Measurements from ENCODE around the gene EIF2S2. TPM values are rescaled to one million over a fixed set of nuclear protein-coding genes. Genes with fewer than 3 reads are reported as not detected.
"Not testable (repeated sequence)": the region's sequence is repeated elsewhere in the genome, so short reads cannot be mapped to it uniquely, and the experiment has no call there.

Gene EIF2S2
- total and polyA plus RNA-seq, 5 donors from 2014 or later: 21.1 to 29.0 (median 23.2) TPM

DNA sequence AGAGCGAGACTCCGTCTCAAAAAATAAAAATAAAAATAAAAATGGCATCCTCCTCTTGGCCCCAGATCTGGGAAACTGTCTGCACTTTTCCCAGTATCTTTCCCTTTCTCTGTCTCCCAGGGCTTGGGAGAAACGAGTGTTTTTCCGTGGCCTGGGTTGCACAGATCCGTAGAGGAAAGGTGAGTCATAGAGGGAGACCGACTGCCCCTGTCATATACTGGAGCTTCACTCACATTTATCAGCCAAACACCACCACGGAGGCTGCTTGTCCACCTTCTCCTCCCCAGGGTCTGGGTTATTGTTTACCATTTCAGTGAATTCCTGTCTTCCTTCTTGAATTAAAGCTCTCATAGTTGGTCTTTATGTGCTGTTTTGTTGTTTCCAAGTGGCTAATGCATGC is 31.9 kb upstream of the EIF2S2 start:
- no peaks in the 10 kb centered on the region for H3K4me1 ChIP-seq (ENCODE audit: control insufficient read depth, insufficient read depth, low read length, poor library complexity, severe bottlenecking)
- no peak overlapping the region for H3K4me3 ChIP-seq (ENCODE audit: low read depth, low read length)
- ATAC-seq (ENCODE audit: low read depth in 2 of 2) (no peak), DNase-seq (no peak)
- no peak overlapping the region for H3K27ac ChIP-seq (ENCODE audit: insufficient read depth, low read length, poor library complexity, severe bottlenecking)
- Mint-ChIP-seq H3K27ac (no peak overlapping the region), H3K36me3 (no peaks in the 10 kb centered on the region), H3K4me3 (no peak overlapping the region), H3K9me3 (peaks cover 0 to 4% (median 0%) of the 10 kb centered on the region in 7 donors), H3K4me1 (peaks cover 0 to 3% (median 0%) of the 10 kb centered on the region in 4 donors), H3K27me3 (peaks cover 15% of the 10 kb centered on the region)
- no peaks in the 10 kb centered on the region for H3K27me3 ChIP-seq (ENCODE audit: control insufficient read depth, insufficient read depth, low read length)
- H3K36me3 ChIP-seq (ENCODE audit: control insufficient read depth, insufficient read depth, low read length): no peaks in the 10 kb centered on the region
- H3K9me3 ChIP-seq (ENCODE audit: control insufficient read depth in 2 of 2, low read length in 2 of 2): no peaks in the 10 kb centered on the region

DNA sequence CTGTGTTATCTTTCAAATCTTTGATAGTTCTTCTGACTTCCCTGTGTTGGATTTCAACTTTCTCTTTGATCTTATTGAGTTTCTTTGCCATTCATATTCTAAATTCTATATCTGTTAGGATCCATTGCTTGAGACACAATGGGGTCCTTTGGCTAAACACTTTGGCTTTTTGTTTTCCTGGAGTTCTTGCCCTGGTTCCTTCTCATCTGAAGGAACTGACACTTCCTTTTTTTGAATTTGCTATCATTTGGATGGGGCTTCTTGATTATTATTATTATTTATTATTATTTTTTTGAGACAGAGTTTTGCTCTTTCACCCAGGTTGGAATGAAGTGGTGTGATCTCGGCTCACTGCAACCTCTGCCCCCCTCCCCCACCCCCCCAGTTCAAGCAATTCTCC is 30.1 kb upstream of the EIF2S2 start:
- H3K36me3 ChIP-seq (ENCODE audit: control insufficient read depth, insufficient read depth, low read length): no peaks in the 10 kb centered on the region
- no peak overlapping the region for H3K27ac ChIP-seq (ENCODE audit: insufficient read depth, low read length, poor library complexity, severe bottlenecking)
- peaks cover 0 to 3% (median 0%) of the 10 kb centered on the region in 4 donors for H3K4me1 Mint-ChIP-seq
- no peak overlapping the region for H3K27ac Mint-ChIP-seq
- no peak overlapping the region for H3K4me3 Mint-ChIP-seq
- DNase-seq: no peak
- ATAC-seq (ENCODE audit: low read depth in 2 of 2): no peak
- no peaks in the 10 kb centered on the region for H3K36me3 Mint-ChIP-seq
- peaks cover 19% of the 10 kb centered on the region for H3K27me3 Mint-ChIP-seq
- H3K4me3 ChIP-seq (ENCODE audit: low read depth, low read length): no peak overlapping the region
- no peaks in the 10 kb centered on the region for H3K27me3 ChIP-seq (ENCODE audit: control insufficient read depth, insufficient read depth, low read length)
- no peaks in the 10 kb centered on the region for H3K9me3 ChIP-seq (ENCODE audit: control insufficient read depth in 2 of 2, low read length in 2 of 2)
- H3K9me3 Mint-ChIP-seq: peaks cover 0 to 4% (median 0%) of the 10 kb centered on the region in 7 donors
- no peaks in the 10 kb centered on the region for H3K4me1 ChIP-seq (ENCODE audit: control insufficient read depth, insufficient read depth, low read length, poor library complexity, severe bottlenecking)

DNA sequence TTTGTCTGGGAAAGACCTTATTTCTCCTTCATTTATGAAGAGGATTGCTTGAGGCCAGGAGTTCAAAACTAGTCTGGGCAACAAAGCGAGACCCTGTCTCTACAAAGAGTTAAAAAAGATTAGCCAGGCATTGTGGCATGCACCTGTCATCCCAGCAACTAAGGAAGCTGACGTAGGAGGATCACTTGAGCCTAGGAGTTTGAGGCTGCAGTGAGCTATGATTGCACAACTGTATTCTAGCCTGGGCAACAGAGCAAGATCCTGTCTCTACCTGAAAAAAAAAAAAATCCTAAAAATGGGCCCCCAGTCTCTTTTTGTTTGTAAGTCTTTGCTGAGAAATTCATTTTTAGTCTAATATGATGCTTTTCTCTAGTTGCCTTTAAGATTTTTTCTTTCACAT is 29.2 kb upstream of the EIF2S2 start:
- Histone ChIP-seq H3K4me1 (ENCODE audit: control insufficient read depth, insufficient read depth, low read length, poor library complexity, severe bottlenecking) (no peaks in the 10 kb centered on the region), H3K27me3 (ENCODE audit: control insufficient read depth, insufficient read depth, low read length) (no peaks in the 10 kb centered on the region), H3K9me3 (ENCODE audit: control insufficient read depth in 2 of 2, low read length in 2 of 2) (no peaks in the 10 kb centered on the region), H3K36me3 (ENCODE audit: control insufficient read depth, insufficient read depth, low read length) (no peaks in the 10 kb centered on the region), H3K27ac (ENCODE audit: insufficient read depth, low read length, poor library complexity, severe bottlenecking) (no peak overlapping the region), H3K4me3 (ENCODE audit: low read depth, low read length) (no peak overlapping the region)
- no peak overlapping the region for H3K4me3 Mint-ChIP-seq
- no peak overlapping the region for H3K27ac Mint-ChIP-seq
- DNase-seq: no peak
- ATAC-seq (ENCODE audit: low read depth in 2 of 2): no peak
- H3K4me1 Mint-ChIP-seq: peaks cover 0 to 3% (median 0%) of the 10 kb centered on the region in 4 donors
- H3K9me3 Mint-ChIP-seq: peaks cover 0 to 4% (median 0%) of the 10 kb centered on the region in 7 donors
- peaks cover 22% of the 10 kb centered on the region for H3K27me3 Mint-ChIP-seq
- H3K36me3 Mint-ChIP-seq: no peaks in the 10 kb centered on the region

DNA sequence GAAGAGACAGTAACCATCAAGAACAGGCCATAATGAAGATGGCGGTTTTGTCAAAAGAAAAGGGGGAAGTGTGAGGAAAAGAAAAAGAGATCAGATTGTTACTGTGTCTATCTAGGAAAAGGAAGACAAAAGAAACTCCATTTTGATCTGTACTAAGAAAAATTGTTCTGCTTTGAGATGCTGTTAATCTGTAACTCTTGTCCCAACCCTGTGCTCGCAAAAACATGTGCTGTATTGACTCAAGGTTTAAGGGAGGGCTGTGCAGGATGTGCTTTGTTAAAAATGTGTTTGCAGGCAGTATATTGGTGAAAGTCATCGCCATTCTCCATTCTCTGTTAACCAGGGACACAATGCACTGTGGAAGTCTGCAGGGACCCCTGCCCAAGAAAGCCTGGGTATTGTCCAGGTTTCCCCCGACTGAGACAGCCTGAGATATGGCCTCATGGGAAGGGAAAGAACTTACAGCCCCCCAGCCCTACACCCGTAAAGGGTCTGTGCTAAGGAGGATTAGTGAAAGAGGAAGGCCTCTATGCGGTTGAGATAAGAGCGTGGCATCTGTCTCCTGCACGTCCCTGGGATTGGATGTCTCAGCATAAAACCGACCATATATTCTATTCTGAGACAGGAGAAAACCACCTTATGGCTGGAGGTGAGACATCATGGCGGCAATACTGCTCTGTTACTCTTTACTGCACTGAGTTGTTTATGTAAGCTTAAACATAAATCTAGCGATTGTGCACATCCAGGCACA is 23.7 kb upstream of the EIF2S2 start:
- H3K36me3 Mint-ChIP-seq; H3K9me3 ChIP-seq (ENCODE audit: control insufficient read depth in 2 of 2, low read length in 2 of 2); H3K4me3 Mint-ChIP-seq; DNase-seq; ATAC-seq (ENCODE audit: low read depth in 2 of 2); H3K4me1 Mint-ChIP-seq; H3K36me3 ChIP-seq (ENCODE audit: control insufficient read depth, insufficient read depth, low read length); H3K27ac Mint-ChIP-seq; H3K4me1 ChIP-seq (ENCODE audit: control insufficient read depth, insufficient read depth, low read length, poor library complexity, severe bottlenecking); H3K9me3 Mint-ChIP-seq; H3K4me3 ChIP-seq (ENCODE audit: low read depth, low read length); H3K27me3 ChIP-seq (ENCODE audit: control insufficient read depth, insufficient read depth, low read length); H3K27ac ChIP-seq (ENCODE audit: insufficient read depth, low read length, poor library complexity, severe bottlenecking): not testable (repeated sequence)
- H3K27me3 Mint-ChIP-seq: peaks cover 40% of the 10 kb centered on the region

DNA sequence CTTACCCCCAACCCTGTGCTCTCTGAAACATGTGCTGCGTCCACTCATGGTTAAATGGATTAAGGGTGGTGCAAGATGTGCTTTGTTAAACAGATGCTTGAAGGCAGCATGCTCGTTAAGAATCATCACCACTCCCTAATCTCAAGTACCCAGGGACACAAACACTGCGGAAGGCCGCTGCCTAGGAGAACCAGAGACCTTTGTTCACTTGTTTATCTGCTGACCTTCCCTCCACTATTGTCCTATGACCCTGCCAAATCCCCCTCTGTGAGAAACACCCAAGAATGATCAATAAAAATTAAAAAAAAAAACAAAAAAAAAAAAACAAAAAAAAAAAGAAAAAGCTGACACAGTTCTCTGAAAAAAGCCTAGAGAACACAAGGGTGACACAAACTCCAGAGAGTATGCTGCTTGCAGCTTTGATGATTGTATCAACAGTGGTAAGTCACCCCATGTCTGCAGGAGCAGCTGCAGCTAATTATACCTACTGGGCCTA is 21.4 kb upstream of the EIF2S2 start:
- not testable (repeated sequence) for H3K36me3 ChIP-seq (ENCODE audit: control insufficient read depth, insufficient read depth, low read length); H3K4me1 Mint-ChIP-seq; DNase-seq; H3K9me3 Mint-ChIP-seq; H3K27ac Mint-ChIP-seq; H3K27ac ChIP-seq (ENCODE audit: insufficient read depth, low read length, poor library complexity, severe bottlenecking); H3K9me3 ChIP-seq (ENCODE audit: control insufficient read depth in 2 of 2, low read length in 2 of 2); ATAC-seq (ENCODE audit: low read depth in 2 of 2); H3K27me3 ChIP-seq (ENCODE audit: control insufficient read depth, insufficient read depth, low read length); H3K4me3 Mint-ChIP-seq; H3K4me3 ChIP-seq (ENCODE audit: low read depth, low read length); H3K4me1 ChIP-seq (ENCODE audit: control insufficient read depth, insufficient read depth, low read length, poor library complexity, severe bottlenecking); H3K36me3 Mint-ChIP-seq
- H3K27me3 Mint-ChIP-seq: peaks cover 28% of the 10 kb centered on the region

DNA sequence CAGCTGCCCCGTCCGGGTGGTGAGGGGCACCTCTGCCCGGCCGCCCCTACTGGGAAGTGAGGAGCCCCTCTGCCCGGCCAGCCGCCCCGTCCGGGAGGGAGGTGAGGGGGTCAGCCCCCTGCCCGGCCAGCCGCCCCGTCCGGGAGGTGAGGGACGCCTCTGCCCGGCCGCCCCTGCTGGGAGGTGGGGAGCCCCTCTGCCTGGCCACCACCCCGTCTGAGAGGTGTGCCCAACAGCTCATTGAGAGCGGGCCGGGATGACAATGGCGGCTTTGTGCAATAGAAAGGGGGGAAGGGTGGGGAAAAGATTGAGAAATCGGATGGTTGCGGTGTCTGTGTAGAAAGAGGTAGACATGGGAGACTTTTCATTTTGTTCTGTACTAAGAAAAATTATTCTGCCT is 20.9 kb upstream of the EIF2S2 start:
- H3K27ac Mint-ChIP-seq; H3K36me3 Mint-ChIP-seq; H3K4me1 ChIP-seq (ENCODE audit: control insufficient read depth, insufficient read depth, low read length, poor library complexity, severe bottlenecking); DNase-seq; H3K4me3 Mint-ChIP-seq; H3K9me3 ChIP-seq (ENCODE audit: control insufficient read depth in 2 of 2, low read length in 2 of 2); H3K36me3 ChIP-seq (ENCODE audit: control insufficient read depth, insufficient read depth, low read length); ATAC-seq (ENCODE audit: low read depth in 2 of 2); H3K4me3 ChIP-seq (ENCODE audit: low read depth, low read length); H3K27ac ChIP-seq (ENCODE audit: insufficient read depth, low read length, poor library complexity, severe bottlenecking); H3K4me1 Mint-ChIP-seq; H3K27me3 ChIP-seq (ENCODE audit: control insufficient read depth, insufficient read depth, low read length); H3K9me3 Mint-ChIP-seq: not testable (repeated sequence)
- H3K27me3 Mint-ChIP-seq: peaks cover 32% of the 10 kb centered on the region

DNA sequence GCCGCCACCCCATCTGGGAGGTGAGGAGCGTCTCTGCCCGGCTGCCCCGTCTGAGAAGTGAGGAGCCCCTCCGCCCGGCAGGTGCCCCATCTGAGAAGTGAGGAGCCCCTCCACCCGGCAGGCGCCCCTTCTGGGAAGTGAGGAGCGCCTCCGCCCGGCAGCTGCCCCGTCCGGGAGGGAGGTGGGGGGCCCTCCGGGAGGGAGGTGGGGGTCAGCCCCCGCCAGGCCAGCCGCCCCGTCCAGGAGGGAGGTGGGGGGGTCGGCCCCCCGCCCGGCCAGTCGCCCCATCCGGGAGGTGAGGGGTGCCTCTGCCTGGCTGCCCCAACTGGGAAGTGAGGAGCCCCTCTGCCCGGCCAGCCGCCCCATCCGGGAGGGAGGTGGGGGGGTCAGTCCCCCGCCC is 20.4 kb upstream of the EIF2S2 start:
- not testable (repeated sequence) for DNase-seq; H3K4me3 Mint-ChIP-seq; H3K27ac ChIP-seq (ENCODE audit: insufficient read depth, low read length, poor library complexity, severe bottlenecking); H3K36me3 ChIP-seq (ENCODE audit: control insufficient read depth, insufficient read depth, low read length); ATAC-seq (ENCODE audit: low read depth in 2 of 2); H3K9me3 Mint-ChIP-seq; H3K27me3 ChIP-seq (ENCODE audit: control insufficient read depth, insufficient read depth, low read length); H3K27ac Mint-ChIP-seq; H3K4me3 ChIP-seq (ENCODE audit: low read depth, low read length); H3K36me3 Mint-ChIP-seq; H3K9me3 ChIP-seq (ENCODE audit: control insufficient read depth in 2 of 2, low read length in 2 of 2); H3K4me1 ChIP-seq (ENCODE audit: control insufficient read depth, insufficient read depth, low read length, poor library complexity, severe bottlenecking); H3K4me1 Mint-ChIP-seq
- H3K27me3 Mint-ChIP-seq: peaks cover 34% of the 10 kb centered on the region

DNA sequence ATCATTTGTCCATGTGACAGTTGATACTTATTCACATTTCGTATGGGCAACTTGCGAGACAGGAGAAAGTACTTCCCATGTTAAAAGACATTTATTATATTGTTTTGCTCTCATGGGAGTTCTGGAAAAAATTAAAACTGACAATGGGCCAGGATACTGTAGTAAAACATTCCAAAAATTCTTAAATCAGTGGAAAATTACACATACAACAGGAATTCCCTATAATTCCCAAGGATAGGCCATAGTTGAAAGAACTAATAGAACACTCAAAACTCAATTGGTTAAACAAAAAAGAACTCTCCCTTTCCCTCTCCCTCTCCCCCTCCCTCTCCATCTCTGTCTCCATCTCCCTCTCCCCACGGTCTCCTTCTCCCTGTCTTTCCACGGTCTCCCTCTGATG is 19.4 kb upstream of the EIF2S2 start:
- H3K4me1 Mint-ChIP-seq: peaks cover 0 to 6% (median 2%) of the 10 kb centered on the region in 4 donors
- no peaks in the 10 kb centered on the region for H3K36me3 Mint-ChIP-seq
- no peak overlapping the region for H3K27ac ChIP-seq (ENCODE audit: insufficient read depth, low read length, poor library complexity, severe bottlenecking)
- DNase-seq (no peak), ATAC-seq (ENCODE audit: low read depth in 2 of 2) (no peak)
- H3K4me1 ChIP-seq (ENCODE audit: control insufficient read depth, insufficient read depth, low read length, poor library complexity, severe bottlenecking): peaks cover 5% of the 10 kb centered on the region
- H3K9me3 ChIP-seq (ENCODE audit: control insufficient read depth in 2 of 2, low read length in 2 of 2): no peaks in the 10 kb centered on the region
- no peaks in the 10 kb centered on the region for H3K27me3 ChIP-seq (ENCODE audit: control insufficient read depth, insufficient read depth, low read length)
- H3K9me3 Mint-ChIP-seq: no peaks in the 10 kb centered on the region
- H3K27ac Mint-ChIP-seq: no peak overlapping the region
- H3K4me3 Mint-ChIP-seq: no peak overlapping the region
- H3K4me3 ChIP-seq (ENCODE audit: low read depth, low read length): no peak overlapping the region
- H3K36me3 ChIP-seq (ENCODE audit: control insufficient read depth, insufficient read depth, low read length): no peaks in the 10 kb centered on the region
- H3K27me3 Mint-ChIP-seq: peaks cover 40% of the 10 kb centered on the region
